ENCODE results near the gene CCDC85B.

The CCDC85B gene

GRCh38 chr11:65847746-65848145 lies 42.7 kb upstream of the CCDC85B start:
- TF ChIP-seq YY1 (IDR thresholded peaks at IDR 0.05; ENCODE audit: low read depth): no peak
- TF ChIP-seq FOXM1 (IDR thresholded peaks at IDR 0.05; ENCODE audit: borderline replicate concordance, low read depth): no peak
- no peak for TF ChIP-seq ZBTB7A (IDR thresholded peaks at IDR 0.05; ENCODE audit: low read depth)
- no peak for TF ChIP-seq MAX (IDR thresholded peaks at IDR 0.05)
- TF ChIP-seq REST (IDR thresholded peaks at IDR 0.05; ENCODE audit: low read depth): no peak
- TF ChIP-seq EGR1 (IDR thresholded peaks at IDR 0.05): no peak
- no peak for TF ChIP-seq CREB1 (IDR thresholded peaks at IDR 0.05; ENCODE audit: low read depth)
- no peak for TF ChIP-seq EP300 (IDR thresholded peaks at IDR 0.05; ENCODE audit: borderline replicate concordance)
- TF ChIP-seq RAD21 (IDR thresholded peaks at IDR 0.05; ENCODE audit: low read depth): no peak
- TF ChIP-seq USF1 (IDR thresholded peaks at IDR 0.05): no peak
- TF ChIP-seq CEBPB (IDR thresholded peaks at IDR 0.05): no peak
- TF ChIP-seq TEAD4 (IDR thresholded peaks at IDR 0.05): no peak
- no peak for TF ChIP-seq NFIC (IDR thresholded peaks at IDR 0.05)

GRCh38 chr11:65849366-65849765 lies 41.1 kb upstream of the CCDC85B start:
- TF ChIP-seq TEAD4 (IDR thresholded peaks at IDR 0.05) (no peak), CEBPB (IDR thresholded peaks at IDR 0.05) (no peak), ZBTB7A (IDR thresholded peaks at IDR 0.05; ENCODE audit: low read depth) (no peak), TCF12 (IDR thresholded peaks at IDR 0.05; ENCODE audit: low read depth) (no peak), CREB1 (IDR thresholded peaks at IDR 0.05; ENCODE audit: low read depth) (no peak), RAD21 (IDR thresholded peaks at IDR 0.05; ENCODE audit: low read depth) (no peak), EGR1 (IDR thresholded peaks at IDR 0.05) (no peak), YY1 (IDR thresholded peaks at IDR 0.05; ENCODE audit: low read depth) (no peak), TAF1 (IDR thresholded peaks at IDR 0.05; ENCODE audit: low read depth) (no peak), NFIC (IDR thresholded peaks at IDR 0.05) (no peak), USF1 (IDR thresholded peaks at IDR 0.05) (no peak), MAX (IDR thresholded peaks at IDR 0.05) (no peak), EP300 (IDR thresholded peaks at IDR 0.05; ENCODE audit: borderline replicate concordance) (no peak), REST (IDR thresholded peaks at IDR 0.05; ENCODE audit: low read depth) (no peak), FOXM1 (IDR thresholded peaks at IDR 0.05; ENCODE audit: borderline replicate concordance, low read depth) (no peak)

- TF ChIP-seq TAF1 (IDR thresholded peaks at IDR 0.05; ENCODE audit: low read depth): no peak
- no peak for TF ChIP-seq RAD21 (IDR thresholded peaks at IDR 0.05; ENCODE audit: low read depth)
- TF ChIP-seq YY1 (IDR thresholded peaks at IDR 0.05; ENCODE audit: low read depth): no peak
- no peak for TF ChIP-seq CEBPB (IDR thresholded peaks at IDR 0.05)
- TF ChIP-seq EGR1 (IDR thresholded peaks at IDR 0.05): no peak
- TF ChIP-seq MAX (IDR thresholded peaks at IDR 0.05): no peak
- no peak for TF ChIP-seq TEAD4 (IDR thresholded peaks at IDR 0.05)
- TF ChIP-seq TCF12 (IDR thresholded peaks at IDR 0.05; ENCODE audit: low read depth): no peak
- no peak for TF ChIP-seq REST (IDR thresholded peaks at IDR 0.05; ENCODE audit: low read depth)
- TF ChIP-seq FOXM1 (IDR thresholded peaks at IDR 0.05; ENCODE audit: borderline replicate concordance, low read depth): no peak
- TF ChIP-seq CREB1 (IDR thresholded peaks at IDR 0.05; ENCODE audit: low read depth): no peak
- no peak for TF ChIP-seq EP300 (IDR thresholded peaks at IDR 0.05; ENCODE audit: borderline replicate concordance)
- TF ChIP-seq NFIC (IDR thresholded peaks at IDR 0.05): no peak
- TF ChIP-seq USF1 (IDR thresholded peaks at IDR 0.05): no peak
- TF ChIP-seq ZBTB7A (IDR thresholded peaks at IDR 0.05; ENCODE audit: low read depth): no peak
Observed at GRCh38 chr11:65849771-65850216, 40.7 kb upstream of the CCDC85B start.
